ENCODE data around the gene TMPRSS6.

GRCh38 chr22:37046589-37046988 is 62.9 kb downstream of the TMPRSS6 start:
- no peak for TF ChIP-seq EZH2 (IDR thresholded peaks at IDR 0.05; ENCODE audit: insufficient read depth, poor library complexity, severe bottlenecking)
- TF ChIP-seq EZH2phosphoT487 (IDR thresholded peaks at IDR 0.05; ENCODE audit: insufficient read depth, low read depth) = no peak
